Measurements from ENCODE around the gene THBD.

DNA sequence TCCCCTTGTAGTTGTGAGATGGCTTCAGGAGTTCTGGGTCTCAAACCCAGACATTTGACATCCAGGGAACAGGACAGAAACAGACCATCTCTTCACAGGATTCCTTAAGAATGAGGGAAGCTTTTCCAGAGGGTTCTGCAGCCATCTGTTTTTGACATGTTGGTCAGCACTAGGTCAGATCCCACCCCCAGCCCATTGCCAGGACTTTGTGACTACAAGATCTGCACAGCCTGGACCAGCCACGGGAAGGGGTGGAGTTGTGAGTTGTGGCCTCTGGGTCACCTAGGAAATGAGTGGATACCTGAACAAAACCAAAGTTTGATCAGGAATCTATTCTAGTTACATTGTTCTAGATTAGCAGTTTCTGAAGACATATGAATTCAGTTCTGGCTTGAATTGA lies 53.5 kb downstream of the THBD start:
- TF ChIP-seq POLR2A (IDR thresholded peaks at IDR 0.05; ENCODE audit: extremely low read depth, insufficient read length), result no peak
- TF ChIP-seq, protein P1, sequence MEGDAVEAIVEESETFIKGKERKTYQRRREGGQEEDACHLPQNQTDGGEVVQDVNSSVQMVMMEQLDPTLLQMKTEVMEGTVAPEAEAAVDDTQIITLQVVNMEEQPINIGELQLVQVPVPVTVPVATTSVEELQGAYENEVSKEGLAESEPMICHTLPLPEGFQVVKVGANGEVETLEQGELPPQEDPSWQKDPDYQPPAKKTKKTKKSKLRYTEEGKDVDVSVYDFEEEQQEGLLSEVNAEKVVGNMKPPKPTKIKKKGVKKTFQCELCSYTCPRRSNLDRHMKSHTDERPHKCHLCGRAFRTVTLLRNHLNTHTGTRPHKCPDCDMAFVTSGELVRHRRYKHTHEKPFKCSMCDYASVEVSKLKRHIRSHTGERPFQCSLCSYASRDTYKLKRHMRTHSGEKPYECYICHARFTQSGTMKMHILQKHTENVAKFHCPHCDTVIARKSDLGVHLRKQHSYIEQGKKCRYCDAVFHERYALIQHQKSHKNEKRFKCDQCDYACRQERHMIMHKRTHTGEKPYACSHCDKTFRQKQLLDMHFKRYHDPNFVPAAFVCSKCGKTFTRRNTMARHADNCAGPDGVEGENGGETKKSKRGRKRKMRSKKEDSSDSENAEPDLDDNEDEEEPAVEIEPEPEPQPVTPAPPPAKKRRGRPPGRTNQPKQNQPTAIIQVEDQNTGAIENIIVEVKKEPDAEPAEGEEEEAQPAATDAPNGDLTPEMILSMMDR (IDR thresholded peaks at IDR 0.05; ENCODE audit: low read depth, low read length), result no peak
- TF ChIP-seq MYC (IDR thresholded peaks at IDR 0.05; ENCODE audit: low read depth, low read length), result no peak
- TF ChIP-seq, protein P2, sequence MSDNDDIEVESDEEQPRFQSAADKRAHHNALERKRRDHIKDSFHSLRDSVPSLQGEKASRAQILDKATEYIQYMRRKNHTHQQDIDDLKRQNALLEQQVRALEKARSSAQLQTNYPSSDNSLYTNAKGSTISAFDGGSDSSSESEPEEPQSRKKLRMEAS (IDR thresholded peaks at IDR 0.05; ENCODE audit: low read depth, low read length), result no peak

Data from NB4 (cell line).